Bronchial epithelial cell (primary cell): ENCODE results near the gene MAST4. TPM values are rescaled to one million over a fixed set of nuclear protein-coding genes. Genes with fewer than 3 reads are reported as not detected.

Source experiments
- DNase-seq: peaks from one replicate; pipeline ENCODE4 v3.0.0-alpha.2; 2010; ENCODE audit warnings: low read depth
- FAIRE-seq: peaks from 2 replicates; lab custom pipeline; 2011; peaks lifted over from hg19 to GRCh38; lab: Jason Lieb, UNC
- H3K27me3 ChIP-seq: 2 replicates; pipeline ENCODE4 v1.5.1; 2011; ENCODE audit warnings: low read length; ENCODE audit not compliant: control insufficient read depth, insufficient read depth
- H3K36me3 ChIP-seq: 2 replicates; pipeline ENCODE4 v1.5.1; 2011; ENCODE audit warnings: low read length; ENCODE audit not compliant: control insufficient read depth, insufficient read depth
- H3K4me3 ChIP-seq: 2 replicates; pipeline ENCODE4 v1.5.1; 2011; ENCODE audit warnings: mild to moderate bottlenecking, low read depth, low read length, control low read depth
- CTCF ChIP-seq: IDR thresholded peaks from 2 replicates; pipeline ENCODE4 v1.5.1; 2011; ENCODE audit warnings: mild to moderate bottlenecking, moderate library complexity, low read length, control low read depth, inconsistent platforms; ENCODE audit not compliant: insufficient read depth, severe bottlenecking
- total RNA-seq: library from RNA; depleted of rRNA; stranded (reverse); fragments of >200 nt; gene quantifications from 2 replicates; pipeline ENCODE4 v1.2.1, GENCODE V29; 2014

MAST4 gene
- total RNA-seq, 1 donor from 2014 or later, result 10.3 TPM

GRCh38 chr5:66628561-66628960, 32.4 kb downstream of the MAST4 start:
- no peaks in the 10 kb centered on the region for H3K27me3 ChIP-seq
- H3K36me3 ChIP-seq, result no peaks in the 10 kb centered on the region
- FAIRE-seq, result no peak
- no peak for TF ChIP-seq CTCF
- no peak for DNase-seq
- no peak overlapping the region for H3K4me3 ChIP-seq

- H3K36me3 ChIP-seq, result no peaks in the 10 kb centered on the region
- H3K4me3 ChIP-seq, result no peak overlapping the region
- FAIRE-seq, result no peak
Measured at GRCh38 chr5:66629446-66629845, 33.3 kb downstream of the MAST4 start.

GRCh38 chr5:66633754-66634153, 37.6 kb downstream of the MAST4 start:
- Histone ChIP-seq H3K36me3 (no peaks in the 10 kb centered on the region), H3K4me3 (no peak overlapping the region), H3K27me3 (no peaks in the 10 kb centered on the region)
- FAIRE-seq (no peak), DNase-seq (no peak)
- TF ChIP-seq CTCF, result no peak

More at GRCh38 chr5:66629446-66629845, 33.3 kb downstream of the MAST4 start:
- no peaks in the 10 kb centered on the region for H3K27me3 ChIP-seq
- no peak for DNase-seq
- TF ChIP-seq CTCF, result no peak

- no peak for DNase-seq
- Histone ChIP-seq H3K36me3 (no peaks in the 10 kb centered on the region), H3K27me3 (no peaks in the 10 kb centered on the region), H3K4me3 (no peak overlapping the region)
- no peak for FAIRE-seq
- no peak for TF ChIP-seq CTCF
Measured at GRCh38 chr5:66634601-66635000, 38.4 kb downstream of the MAST4 start.

GRCh38 chr5:66637994-66638393, 41.8 kb downstream of the MAST4 start:
- FAIRE-seq, result no peak
- no peak for DNase-seq
- Histone ChIP-seq H3K36me3 (no peaks in the 10 kb centered on the region), H3K4me3 (no peak overlapping the region), H3K27me3 (no peaks in the 10 kb centered on the region)
- no peak for TF ChIP-seq CTCF

- Histone ChIP-seq H3K36me3 (no peaks in the 10 kb centered on the region), H3K4me3 (no peak overlapping the region), H3K27me3 (no peaks in the 10 kb centered on the region)
- TF ChIP-seq CTCF, result no peak
- no peak for FAIRE-seq
- DNase-seq, result no peak
Measured at GRCh38 chr5:66639037-66639436, 42.8 kb downstream of the MAST4 start.
